MM.1S (cell line): ENCODE measurements around the gene F10.

ENCODE experiments used
- DNase-seq: peaks from one replicate; pipeline ENCODE4 v3.0.0-alpha.2; 2015
- H2AFZ ChIP-seq: fragments of 300-600 bp; sonication (generic); 2 replicates; pipeline ENCODE4 v1.6.0; 2016; ENCODE audit warnings: antibody characterized with exemption, low read length
- H3F3A ChIP-seq: fragments of 300-600 bp; sonication (generic); 2 replicates; pipeline ENCODE4 v1.6.1; 2016; ENCODE audit warnings: mild to moderate bottlenecking, antibody characterized with exemption, low read length, moderate library complexity, mixed read lengths; ENCODE audit not compliant: insufficient read depth
- H3K27ac ChIP-seq: fragments of 300-600 bp; sonication (generic); 2 replicates; pipeline ENCODE4 v1.5.1; 2016; ENCODE audit warnings: mild to moderate bottlenecking, low read length
- H3K27me3 ChIP-seq: fragments of 300-600 bp; sonication (generic); replicated peaks from 2 replicates; pipeline ENCODE4 v1.6.0; 2016; ENCODE audit warnings: low read length; ENCODE audit not compliant: insufficient read depth
- H3K36me3 ChIP-seq: fragments of 300-600 bp; sonication (generic); replicated peaks from 2 replicates; pipeline ENCODE4 v1.6.1; 2016; ENCODE audit warnings: mild to moderate bottlenecking, low read length, mixed read lengths; ENCODE audit not compliant: insufficient read depth
- H3K4me1 ChIP-seq: fragments of 300-600 bp; sonication (generic); 2 replicates; pipeline ENCODE4 v1.6.1; 2016; ENCODE audit warnings: low read length, mixed read lengths
- H3K4me2 ChIP-seq: fragments of 300-600 bp; sonication (generic); 2 replicates; pipeline ENCODE4 v1.6.0; 2016; ENCODE audit warnings: low read depth, low read length
- H3K4me3 ChIP-seq: fragments of 300-600 bp; sonication (generic); 2 replicates; pipeline ENCODE4 v1.5.1; 2016; ENCODE audit warnings: low read length, mixed read lengths
- H3K79me2 ChIP-seq: fragments of 300-600 bp; sonication (generic); 2 replicates; pipeline ENCODE4 v1.6.1; 2016; ENCODE audit warnings: mixed run types, low read length, mixed read lengths
- H3K9ac ChIP-seq: fragments of 300-600 bp; sonication (generic); 2 replicates; pipeline ENCODE4 v1.6.1; 2016; ENCODE audit warnings: low read length, mixed read lengths
- H3K9me2 ChIP-seq: fragments of 300-600 bp; sonication (generic); replicated peaks from 2 replicates; pipeline ENCODE4 v1.6.1; 2016; ENCODE audit warnings: mild to moderate bottlenecking, low read length, mixed read lengths; ENCODE audit not compliant: insufficient read depth
- H3K9me3 ChIP-seq: fragments of 300-600 bp; sonication (generic); replicated peaks from 2 replicates; pipeline ENCODE4 v1.6.1; 2016; ENCODE audit warnings: mild to moderate bottlenecking, low read length, mixed read lengths; ENCODE audit not compliant: insufficient read depth
- H4K20me1 ChIP-seq: fragments of 300-600 bp; sonication (generic); 2 replicates; pipeline ENCODE4 v1.6.1; 2016; ENCODE audit warnings: mild to moderate bottlenecking, low read length, moderate library complexity, mixed read lengths; ENCODE audit not compliant: insufficient read depth
- EZH2 ChIP-seq: fragments of 300-600 bp; sonication (generic); optimal IDR thresholded peaks from 2 replicates; pipeline ENCODE3; 2017; ENCODE audit warnings: low read depth, mild to moderate bottlenecking, antibody characterized with exemption, low read length, mixed read lengths
- EZH2phosphoT487 ChIP-seq: fragments of 300-600 bp; sonication (generic); IDR thresholded peaks from 2 replicates; pipeline ENCODE4 v1.6.1; 2018; ENCODE audit warnings: antibody characterized with exemption, low read length
- TF ChIP-seq, protein P1 (sequence below): fragments of 300-600 bp; sonication (generic); IDR thresholded peaks from 2 replicates; pipeline ENCODE4 v1.5.1; 2016; ENCODE audit warnings: antibody characterized with exemption, low read length, mixed read lengths

F10 gene

GRCh38 chr13:113141601-113141970 lies 19.0 kb downstream of the F10 start:
- no peak overlapping the region for H3K9ac ChIP-seq
- no peak for DNase-seq
- H3K36me3 ChIP-seq: no peaks in the 10 kb centered on the region
- no peaks in the 10 kb centered on the region for H3K79me2 ChIP-seq
- H3K27me3 ChIP-seq: peaks cover 72% of the 10 kb centered on the region
- no peaks in the 10 kb centered on the region for H3K9me3 ChIP-seq
- no peaks in the 10 kb centered on the region for H3F3A ChIP-seq
- no peak overlapping the region for H3K4me3 ChIP-seq
- H3K9me2 ChIP-seq: no peaks in the 10 kb centered on the region
- H3K4me2 ChIP-seq: no peak overlapping the region
- H4K20me1 ChIP-seq: no peaks in the 10 kb centered on the region
- TF ChIP-seq, protein P1, sequence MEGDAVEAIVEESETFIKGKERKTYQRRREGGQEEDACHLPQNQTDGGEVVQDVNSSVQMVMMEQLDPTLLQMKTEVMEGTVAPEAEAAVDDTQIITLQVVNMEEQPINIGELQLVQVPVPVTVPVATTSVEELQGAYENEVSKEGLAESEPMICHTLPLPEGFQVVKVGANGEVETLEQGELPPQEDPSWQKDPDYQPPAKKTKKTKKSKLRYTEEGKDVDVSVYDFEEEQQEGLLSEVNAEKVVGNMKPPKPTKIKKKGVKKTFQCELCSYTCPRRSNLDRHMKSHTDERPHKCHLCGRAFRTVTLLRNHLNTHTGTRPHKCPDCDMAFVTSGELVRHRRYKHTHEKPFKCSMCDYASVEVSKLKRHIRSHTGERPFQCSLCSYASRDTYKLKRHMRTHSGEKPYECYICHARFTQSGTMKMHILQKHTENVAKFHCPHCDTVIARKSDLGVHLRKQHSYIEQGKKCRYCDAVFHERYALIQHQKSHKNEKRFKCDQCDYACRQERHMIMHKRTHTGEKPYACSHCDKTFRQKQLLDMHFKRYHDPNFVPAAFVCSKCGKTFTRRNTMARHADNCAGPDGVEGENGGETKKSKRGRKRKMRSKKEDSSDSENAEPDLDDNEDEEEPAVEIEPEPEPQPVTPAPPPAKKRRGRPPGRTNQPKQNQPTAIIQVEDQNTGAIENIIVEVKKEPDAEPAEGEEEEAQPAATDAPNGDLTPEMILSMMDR: no peak
- TF ChIP-seq EZH2: no peak
- TF ChIP-seq EZH2phosphoT487: no peak
- no peak overlapping the region for H2AFZ ChIP-seq
- 0 out of 2 replicates have a peak, but pooled peaks cover 4% of the 10 kb centered on the region for H3K4me1 ChIP-seq
- no peak overlapping the region for H3K27ac ChIP-seq

DNA sequence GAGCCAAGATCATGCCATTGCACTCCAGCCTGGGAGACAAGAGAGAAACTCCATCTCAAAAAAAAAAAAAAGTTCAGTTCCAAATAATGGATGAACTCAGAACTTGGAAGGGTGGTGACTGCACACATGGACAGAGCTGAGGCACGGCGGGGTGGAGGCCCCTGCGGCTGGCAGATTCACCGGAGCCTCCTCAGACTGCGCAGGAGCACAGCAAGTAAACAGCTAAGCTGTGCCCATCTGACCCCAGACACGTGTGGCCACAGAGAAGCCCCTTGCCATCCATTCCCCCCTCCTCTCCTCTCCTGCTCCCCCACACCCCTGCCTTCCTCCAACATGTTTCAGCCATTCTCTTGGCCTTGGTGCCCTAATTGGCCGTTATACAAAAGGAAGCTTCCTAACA lies 20.3 kb downstream of the F10 start:
- no peak overlapping the region for H2AFZ ChIP-seq
- H3K27ac ChIP-seq: no peak overlapping the region
- DNase-seq: no peak
- H3K4me1 ChIP-seq: 0 out of 2 replicates have a peak, but pooled peaks cover 4% of the 10 kb centered on the region
- no peak overlapping the region for H3K4me3 ChIP-seq
- TF ChIP-seq, protein P1: no peak
- no peak for TF ChIP-seq EZH2phosphoT487
- TF ChIP-seq EZH2: no peak
- H3K4me2 ChIP-seq: no peak overlapping the region
- peaks cover 75% of the 10 kb centered on the region for H3K27me3 ChIP-seq
- no peaks in the 10 kb centered on the region for H3K79me2 ChIP-seq
- H3K9ac ChIP-seq: no peak overlapping the region
- no peaks in the 10 kb centered on the region for H3K9me2 ChIP-seq
- no peaks in the 10 kb centered on the region for H4K20me1 ChIP-seq
- no peaks in the 10 kb centered on the region for H3K36me3 ChIP-seq
- no peaks in the 10 kb centered on the region for H3K9me3 ChIP-seq
- no peaks in the 10 kb centered on the region for H3F3A ChIP-seq

- H3K36me3 ChIP-seq: no peaks in the 10 kb centered on the region
- H3K27me3 ChIP-seq: peaks cover 70% of the 10 kb centered on the region
- no peak overlapping the region for H3K4me2 ChIP-seq
- 0 out of 2 replicates have a peak, but pooled peaks cover 4% of the 10 kb centered on the region for H3K4me1 ChIP-seq
- H3K9me3 ChIP-seq: no peaks in the 10 kb centered on the region
- H3K9me2 ChIP-seq: no peaks in the 10 kb centered on the region
- H4K20me1 ChIP-seq: no peaks in the 10 kb centered on the region
- H2AFZ ChIP-seq: no peak overlapping the region
- H3K9ac ChIP-seq: no peak overlapping the region
- no peaks in the 10 kb centered on the region for H3K79me2 ChIP-seq
- TF ChIP-seq, protein P1: no peak
- TF ChIP-seq EZH2 (no peak), EZH2phosphoT487 (no peak)
- no peaks in the 10 kb centered on the region for H3F3A ChIP-seq
- no peak overlapping the region for H3K27ac ChIP-seq
- no peak for DNase-seq
- H3K4me3 ChIP-seq: no peak overlapping the region
Observed at GRCh38 chr13:113143466-113144254, 21.1 kb downstream of the F10 start.
